Activated B cell treated with CpG ODN at 0.5 μM for 24 hours (primary cell): ENCODE results near the gene SLC25A19. TPM values are rescaled to one million over a fixed set of nuclear protein-coding genes. Genes with fewer than 3 reads are reported as not detected.

Experiments
- ATAC-seq: fragments of 200-7000 bp; cut with Tn5 transposase; one replicate; pipeline ENCODE4 v1.10.0; 2021; ENCODE audit warnings: low read depth, mild to moderate bottlenecking, moderate library complexity
- CTCF ChIA-PET: fragments of 350-600 bp; sonication (Branson Sonifier 250); formaldehyde crosslinking; loops from one replicate; lab custom pipeline; 2021; ENCODE audit warnings: antibody characterized with exemption; lab: Charles Lee
- POLR2A ChIA-PET: fragments of 350-600 bp; sonication (Branson Sonifier 250); formaldehyde crosslinking; loops from one replicate; lab custom pipeline; 2021; ENCODE audit warnings: antibody characterized with exemption; lab: Charles Lee
- DNase-seq: peaks from one replicate; pipeline ENCODE4 v3.0.0; 2022
- H3K27ac Mint-ChIP-seq: one replicate; pipeline ENCODE4 v1.8.0; 2020; ENCODE audit warnings: mixed read lengths
- H3K27me3 Mint-ChIP-seq: one replicate; pipeline ENCODE4 v1.8.0; 2021; ENCODE audit warnings: mixed read lengths
- H3K36me3 Mint-ChIP-seq: one replicate; pipeline ENCODE4 v1.8.0; 2021; ENCODE audit warnings: low read depth, mixed read lengths
- H3K4me1 Mint-ChIP-seq: one replicate; pipeline ENCODE4 v1.8.0; 2021; ENCODE audit warnings: mixed read lengths
- H3K4me3 Mint-ChIP-seq: one replicate; pipeline ENCODE4 v1.8.0; 2020; ENCODE audit warnings: mild to moderate bottlenecking, mixed read lengths
- H3K9me3 Mint-ChIP-seq: one replicate; pipeline ENCODE4 v1.8.0; 2020; ENCODE audit warnings: mixed read lengths
- CTCF ChIP-seq: fragments of 200-600 bp; IDR thresholded peaks from one replicate; pipeline ENCODE4 v1.8.0; 2022; ENCODE audit warnings: antibody characterized with exemption, mild to moderate bottlenecking
- intact Hi-C: fragments of 100-400 bp; cut with micrococcal nuclease; formaldehyde crosslinking; loops from one replicate; pipeline ENCODE4 v1.15.1; 2024
- total RNA-seq: library from RNA; stranded (reverse); gene quantifications from 2 replicates; pipeline ENCODE4 v1.2.3, GENCODE V29; 2022

SLC25A19 gene
- total RNA-seq, 1 donor from 2014 or later: 96.7 TPM

- no peak for DNase-seq
- no peak for ATAC-seq
- no peak overlapping the region for H3K4me3 Mint-ChIP-seq
- H3K27ac Mint-ChIP-seq: no peak overlapping the region
- H3K9me3 Mint-ChIP-seq: no peaks in the 10 kb centered on the region
- intact Hi-C loops: loop anchor here (10.0 kb wide), 1 partner anchor 152 kb away; no protein-coding TSS in a partner anchor
- ChIA-PET CTCF (interaction anchor here (1.2 kb wide), 1 partner anchor 153 kb away, joined by 4 read pairs; no protein-coding TSS in a partner anchor), POLR2A (no interaction called here)
- TF ChIP-seq CTCF: no peak
- H3K36me3 Mint-ChIP-seq: peaks cover 45% of the 10 kb centered on the region
- H3K27me3 Mint-ChIP-seq: no peaks in the 10 kb centered on the region
- peaks cover 25% of the 10 kb centered on the region for H3K4me1 Mint-ChIP-seq
These were observed 22.2 kb downstream of the SLC25A19 start for GRCh38 chr17:75267153-75267410.

- Mint-ChIP-seq H3K27me3 (no peaks in the 10 kb centered on the region), H3K4me3 (no peak overlapping the region), H3K4me1 (peaks cover 27% of the 10 kb centered on the region), H3K9me3 (no peaks in the 10 kb centered on the region), H3K27ac (no peak overlapping the region), H3K36me3 (peaks cover 48% of the 10 kb centered on the region)
- CTCF ChIA-PET: interaction anchor here (1.2 kb wide), 1 partner anchor 153 kb away, joined by 4 read pairs; no protein-coding TSS in a partner anchor
- ATAC-seq (no peak), DNase-seq (no peak)
- intact Hi-C loops: loop anchor here (10.0 kb wide), 1 partner anchor 152 kb away; no protein-coding TSS in a partner anchor
- no peak for TF ChIP-seq CTCF
- POLR2A ChIA-PET: no interaction called here
These were observed 22.7 kb downstream of the SLC25A19 start for GRCh38 chr17:75266316-75267152.

GRCh38 chr17:75265614-75266315 lies 23.5 kb downstream of the SLC25A19 start:
- POLR2A ChIA-PET: no interaction called here
- Mint-ChIP-seq H3K27ac (no peak overlapping the region), H3K9me3 (no peaks in the 10 kb centered on the region), H3K36me3 (peaks cover 56% of the 10 kb centered on the region), H3K4me1 (peaks cover 31% of the 10 kb centered on the region), H3K4me3 (no peak overlapping the region), H3K27me3 (no peaks in the 10 kb centered on the region)
- DNase-seq (no peak), ATAC-seq (no peak)
- CTCF ChIA-PET: interaction anchor here (1.2 kb wide), 1 partner anchor 152 kb away, joined by 4 read pairs; no protein-coding TSS in a partner anchor
- intact Hi-C loops: loop anchor here (10.0 kb wide), 1 partner anchor 151 kb away; no protein-coding TSS in a partner anchor
- no peak for TF ChIP-seq CTCF

DNA sequence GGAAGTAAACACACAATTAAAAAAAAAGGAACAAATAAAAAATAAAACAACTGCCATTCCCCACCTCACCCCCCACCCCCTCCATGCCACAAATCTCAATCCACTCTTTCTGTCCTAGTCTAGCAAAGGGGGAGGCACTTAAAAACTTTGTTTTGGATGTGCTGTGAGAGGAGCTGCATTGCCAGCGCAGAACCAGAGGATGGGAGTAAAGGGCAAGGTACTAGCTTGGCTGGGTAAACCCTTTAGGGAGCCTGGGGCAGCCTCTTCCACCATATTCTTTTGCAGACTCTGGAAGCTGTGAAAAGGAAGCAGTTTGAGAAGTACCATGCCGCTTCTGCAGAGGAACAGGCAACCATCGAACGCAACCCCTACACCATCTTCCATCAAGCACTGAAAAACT lies 26.2 kb downstream of the SLC25A19 start:
- DNase-seq (no peak), ATAC-seq (no peak)
- intact Hi-C loops: loop anchor here (10.0 kb wide), 1 partner anchor 148 kb away; no protein-coding TSS in a partner anchor
- ChIA-PET POLR2A (interaction anchor here (0.5 to 4.2 kb wide), 12 partner anchors 9 to 291 kb away, joined by 3 to 110 read pairs (median 12); partner anchors contain the start of genes MIF4GD, NUP85, SLC25A19 and TSEN54), CTCF (interaction anchor here (0.9 to 3.4 kb wide), 3 partner anchors 8 to 26 kb away, joined by 3 to 28 read pairs (median 14); partner anchors contain the start of genes MIF4GD and SLC25A19)
- Mint-ChIP-seq H3K36me3 (peaks cover 62% of the 10 kb centered on the region), H3K27ac (no peak overlapping the region), H3K27me3 (no peaks in the 10 kb centered on the region), H3K4me1 (peaks cover 42% of the 10 kb centered on the region), H3K9me3 (no peaks in the 10 kb centered on the region), H3K4me3 (peak overlapping the region; percentile 64)
- no peak for TF ChIP-seq CTCF
